AG09309 (cell line): ENCODE data around the gene CYP2R1.
"Not testable (repeated sequence)": the region's sequence is repeated elsewhere in the genome, so short reads cannot be mapped to it uniquely, and the experiment has no call there.

Experiments
- DNase-seq: peaks from one replicate; pipeline ENCODE4 v3.0.0-alpha.2; 2010; ENCODE audit warnings: low read depth
- H3K4me3 ChIP-seq: 2 replicates; pipeline ENCODE4 v1.5.1; 2011; ENCODE audit warnings: mild to moderate bottlenecking, low read depth, low read length, moderate library complexity; ENCODE audit not compliant: control insufficient read depth
- CTCF ChIP-seq: IDR thresholded peaks from 2 replicates; pipeline ENCODE4 v1.5.1; 2011; ENCODE audit warnings: mild to moderate bottlenecking, low read depth, low read length, inconsistent platforms; ENCODE audit not compliant: insufficient read depth, control insufficient read depth; ENCODE audit errors: missing control alignments

Gene CYP2R1

DNA sequence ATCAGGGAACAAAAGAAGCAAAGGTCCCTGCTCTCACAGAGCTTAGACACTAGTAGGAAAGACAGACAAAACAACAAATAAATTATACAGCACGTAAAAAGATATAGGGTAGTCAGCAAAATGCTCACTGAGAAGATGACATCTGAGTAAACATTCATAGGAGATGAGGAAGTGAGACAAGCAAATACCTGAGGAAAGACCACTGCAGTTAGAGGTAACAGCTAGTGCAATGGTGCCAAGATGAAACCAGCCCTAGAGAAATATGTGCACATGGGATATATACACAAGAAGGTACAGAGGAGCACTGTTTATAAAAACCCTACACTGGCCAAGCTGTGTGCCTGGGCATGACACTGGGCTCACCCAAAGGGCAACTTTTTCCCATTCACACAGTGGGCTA is 9.8 kb downstream of the CYP2R1 start:
- no peak for TF ChIP-seq CTCF
- no peak for DNase-seq
- no peak overlapping the region for H3K4me3 ChIP-seq

DNA sequence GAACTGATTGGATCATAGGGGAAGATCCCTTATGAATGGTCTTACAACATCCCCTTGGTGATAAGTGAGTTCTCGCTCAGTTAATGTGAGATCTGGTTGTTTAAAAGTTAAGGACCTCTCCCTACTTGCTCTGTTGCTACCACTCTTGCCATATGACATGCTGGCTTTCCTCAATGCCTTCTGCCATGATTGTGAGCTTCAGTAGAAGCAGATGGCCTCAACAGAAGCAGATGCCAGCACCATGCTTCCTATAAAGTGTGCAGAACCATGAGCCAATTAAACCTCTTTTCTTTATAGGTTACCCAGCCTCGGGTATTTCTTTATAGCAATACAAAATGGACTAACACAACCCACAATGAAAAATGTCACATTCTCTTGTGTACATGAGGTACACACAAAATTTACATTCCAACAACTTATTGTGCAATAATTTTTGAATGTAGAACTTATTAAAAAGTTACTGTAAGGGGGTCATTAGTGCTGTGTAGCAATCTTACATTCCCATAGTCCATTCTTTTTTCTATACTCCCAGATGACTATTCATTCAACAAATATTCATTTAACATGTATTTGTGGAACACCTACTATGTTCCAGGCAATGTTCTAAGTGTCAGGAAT is 10.3 kb downstream of the CYP2R1 start:
- TF ChIP-seq CTCF: no peak
- H3K4me3 ChIP-seq: no peak overlapping the region

DNA sequence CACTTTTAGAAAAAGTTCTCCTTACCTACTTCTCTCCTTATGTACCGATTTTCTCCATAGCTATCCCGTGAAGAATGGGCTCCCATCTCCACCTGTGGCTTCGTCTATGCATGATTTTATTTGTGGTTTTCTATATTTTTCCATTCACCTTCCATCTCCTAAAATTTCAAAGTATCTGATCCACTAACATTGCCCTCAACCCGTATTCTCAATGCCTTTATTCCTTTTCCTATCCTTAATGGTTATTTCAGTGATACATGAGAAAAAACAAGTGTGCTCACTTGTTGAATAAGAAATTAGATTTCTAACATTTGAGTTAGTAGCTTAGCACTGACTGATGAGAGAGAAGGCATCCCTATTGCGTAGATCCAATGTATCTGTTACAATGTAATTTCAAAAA is 16.9 kb downstream of the CYP2R1 start:
- no peak overlapping the region for H3K4me3 ChIP-seq
- DNase-seq: no peak
- TF ChIP-seq CTCF: no peak

More for the DNA sequence above, 10.3 kb downstream of the CYP2R1 start:
- no peak for DNase-seq

DNA sequence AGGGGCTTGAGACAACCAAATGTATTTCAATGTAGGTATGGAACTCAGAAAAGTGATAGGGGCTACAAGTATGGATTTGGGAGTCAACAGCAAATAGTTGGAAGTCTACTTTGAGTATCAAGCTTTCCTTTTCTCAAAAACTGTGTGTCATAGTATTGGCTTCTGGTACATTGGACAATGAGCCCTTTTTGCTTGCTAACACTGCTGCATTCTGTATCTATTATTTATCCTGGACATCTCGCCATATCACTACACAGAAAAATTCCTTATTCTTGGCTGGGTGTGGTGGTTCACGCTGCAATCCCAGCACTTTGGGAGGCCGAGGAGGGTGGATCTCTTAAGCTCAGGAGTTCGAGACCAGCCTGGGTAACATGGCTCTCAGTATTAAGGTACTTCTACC is 18.4 kb downstream of the CYP2R1 start:
- DNase-seq: no peak
- H3K4me3 ChIP-seq: no peak overlapping the region
- TF ChIP-seq CTCF: no peak

- no peak for DNase-seq
- TF ChIP-seq CTCF: no peak
- no peak overlapping the region for H3K4me3 ChIP-seq
Observed at GRCh38 chr11:14872032-14872431, 20.0 kb downstream of the CYP2R1 start.

DNA sequence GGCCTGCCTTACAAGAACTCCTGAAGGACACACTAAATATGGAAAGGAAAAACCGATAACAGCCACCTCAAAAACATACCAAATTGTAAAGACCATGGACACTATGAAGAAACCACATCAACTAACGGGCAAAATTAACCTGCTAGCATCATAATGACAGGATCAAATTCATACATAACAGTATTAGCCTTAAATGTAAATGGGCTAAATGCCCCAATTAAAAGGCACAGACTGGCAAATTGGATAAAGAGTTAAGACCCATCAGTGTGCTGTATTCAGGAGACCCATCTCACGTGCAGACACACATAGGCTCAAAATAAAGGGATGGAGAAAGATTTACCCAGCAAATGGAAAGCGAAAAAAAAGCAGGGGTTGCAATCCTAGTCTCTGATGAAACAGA is 28.3 kb downstream of the CYP2R1 start:
- not testable (repeated sequence) for DNase-seq, H3K4me3 ChIP-seq

GRCh38 chr11:14861680-14862079 is 30.4 kb downstream of the CYP2R1 start:
- no peak for TF ChIP-seq CTCF
- H3K4me3 ChIP-seq: no peak overlapping the region
- no peak for DNase-seq

- no peak for TF ChIP-seq CTCF
- no peak overlapping the region for H3K4me3 ChIP-seq
- DNase-seq: no peak
Observed at GRCh38 chr11:14860511-14860910, 31.5 kb downstream of the CYP2R1 start.
